SKM-1 (cell line): ENCODE data around the gene PIAS4.

Source experiments
- DNase-seq: peaks from one replicate; lab custom pipeline; 2025; ENCODE audit not compliant: unreplicated experiment; lab: John Stamatoyannopoulos, UW

Gene PIAS4

GRCh38 chr19:4042064-4042730 lies 34.7 kb downstream of the PIAS4 start:
- no peak for DNase-seq

GRCh38 chr19:4042731-4043082 lies 35.2 kb downstream of the PIAS4 start:
- DNase-seq: no peak

- no peak for DNase-seq
Observed at GRCh38 chr19:4043401-4043800, 35.9 kb downstream of the PIAS4 start.

GRCh38 chr19:4043966-4044715 lies 36.6 kb downstream of the PIAS4 start:
- DNase-seq: no peak

GRCh38 chr19:4044990-4045465 lies 37.5 kb downstream of the PIAS4 start:
- DNase-seq: no peak

- DNase-seq: no peak
Observed at GRCh38 chr19:4045597-4046361, 38.2 kb downstream of the PIAS4 start.

GRCh38 chr19:4046362-4046691 lies 38.8 kb downstream of the PIAS4 start:
- no peak for DNase-seq

- no peak for DNase-seq
Observed at GRCh38 chr19:4046946-4047683, 39.6 kb downstream of the PIAS4 start.

- DNase-seq: no peak
Observed at GRCh38 chr19:4049432-4049831, 41.9 kb downstream of the PIAS4 start.

- DNase-seq: peak; percentile 84
Observed at GRCh38 chr19:4051175-4052101, 43.9 kb downstream of the PIAS4 start.

GRCh38 chr19:4052114-4052992 lies 44.8 kb downstream of the PIAS4 start:
- DNase-seq: no peak

GRCh38 chr19:4052993-4053422 lies 45.5 kb downstream of the PIAS4 start:
- DNase-seq: no peak

- no peak for DNase-seq
Observed at GRCh38 chr19:4053423-4054324, 46.1 kb downstream of the PIAS4 start.

GRCh38 chr19:4054441-4055208 lies 47.1 kb downstream of the PIAS4 start:
- no peak for DNase-seq

GRCh38 chr19:4055209-4055552 lies 47.6 kb downstream of the PIAS4 start:
- DNase-seq: no peak

- DNase-seq: peak; percentile 67
Observed at GRCh38 chr19:4057931-4058692, 50.6 kb downstream of the PIAS4 start.
